ENCODE results near the gene CCDC3.
"Not testable (repeated sequence)": the region's sequence is repeated elsewhere in the genome, so short reads cannot be mapped to it uniquely, and the experiment has no call there.

The CCDC3 gene

GRCh38 chr10:12887780-12888179 is 113.7 kb downstream of the CCDC3 start:
- no peak for DNase-seq (ENCODE audit: low read depth in 2 of 2)

GRCh38 chr10:12884851-12885250 is 116.7 kb downstream of the CCDC3 start:
- no peak for DNase-seq (ENCODE audit: low read depth in 2 of 2)

GRCh38 chr10:12880423-12880822 is 121.1 kb downstream of the CCDC3 start:
- DNase-seq (ENCODE audit: low read depth in 2 of 2) = no peak

GRCh38 chr10:12877150-12877549 is 124.4 kb downstream of the CCDC3 start:
- DNase-seq (ENCODE audit: low read depth in 2 of 2) = no peak

GRCh38 chr10:12876266-12876665 is 125.2 kb downstream of the CCDC3 start:
- DNase-seq (ENCODE audit: low read depth in 2 of 2) = no peak

GRCh38 chr10:12875100-12875499 is 126.4 kb downstream of the CCDC3 start:
- no peak for DNase-seq (ENCODE audit: low read depth in 2 of 2)

GRCh38 chr10:12874501-12874900 is 127.0 kb downstream of the CCDC3 start:
- DNase-seq (ENCODE audit: low read depth in 2 of 2) = no peak

GRCh38 chr10:12873172-12873571 is 128.3 kb downstream of the CCDC3 start:
- DNase-seq (ENCODE audit: low read depth in 2 of 2) = no peak

GRCh38 chr10:12872577-12872976 is 128.9 kb downstream of the CCDC3 start:
- no peak for DNase-seq (ENCODE audit: low read depth in 2 of 2)

- DNase-seq (ENCODE audit: low read depth in 2 of 2) = no peak
Observed at GRCh38 chr10:12869427-12869826, 132.1 kb downstream of the CCDC3 start.

- no peak for DNase-seq (ENCODE audit: low read depth in 2 of 2)
Observed at GRCh38 chr10:12868229-12868628, 133.3 kb downstream of the CCDC3 start.

- not testable (repeated sequence) for DNase-seq (ENCODE audit: low read depth in 2 of 2)
Observed at GRCh38 chr10:12865515-12865914, 136.0 kb downstream of the CCDC3 start.

- DNase-seq (ENCODE audit: low read depth in 2 of 2) = no peak
Observed at GRCh38 chr10:12862459-12862858, 139.1 kb downstream of the CCDC3 start.

GRCh38 chr10:12854988-12855387 is 146.5 kb downstream of the CCDC3 start:
- no peak for DNase-seq (ENCODE audit: low read depth in 2 of 2)

GRCh38 chr10:12852687-12853086 is 148.8 kb downstream of the CCDC3 start:
- DNase-seq (ENCODE audit: low read depth in 2 of 2) = no peak

- no peak for DNase-seq (ENCODE audit: low read depth in 2 of 2)
Observed at GRCh38 chr10:12849319-12850181, 152.0 kb downstream of the CCDC3 start.

GRCh38 chr10:12848439-12849173 is 152.9 kb downstream of the CCDC3 start:
- no peak for DNase-seq (ENCODE audit: low read depth in 2 of 2)

GRCh38 chr10:12847361-12847975 is 154.0 kb downstream of the CCDC3 start:
- DNase-seq (ENCODE audit: low read depth in 2 of 2) = peak; percentile 17 to 57

- no peak for DNase-seq (ENCODE audit: low read depth in 2 of 2)
Observed at GRCh38 chr10:12846718-12847117, 154.8 kb downstream of the CCDC3 start.
